Hepatocyte (in vitro differentiated cells): ENCODE measurements around the gene RBMS1. TPM values are rescaled to one million over a fixed set of nuclear protein-coding genes. Genes with fewer than 3 reads are reported as not detected.

Source experiments
- DNase-seq: peaks from one replicate; pipeline ENCODE4 v3.0.0-alpha.2; 2016; ENCODE audit warnings: low spot score
- H2AFZ ChIP-seq: fragments of 200-600 bp; sonication (generic); 2 replicates; pipeline ENCODE4 v1.6.0; 2016; ENCODE audit warnings: antibody characterized with exemption, mild to moderate bottlenecking
- H3K27ac ChIP-seq: fragments of 200-600 bp; sonication (generic); 2 replicates; pipeline ENCODE4 v1.5.1; 2016; ENCODE audit warnings: mild to moderate bottlenecking
- H3K27me3 ChIP-seq: fragments of 200-600 bp; sonication (generic); 2 replicates; pipeline ENCODE4 v1.6.1; 2016
- H3K36me3 ChIP-seq: fragments of 200-600 bp; sonication (generic); replicated peaks from 2 replicates; pipeline ENCODE4 v1.5.1; 2016; ENCODE audit warnings: low read depth; ENCODE audit not compliant: insufficient read depth
- H3K4me1 ChIP-seq: fragments of 200-600 bp; sonication (generic); 2 replicates; pipeline ENCODE4 v1.5.1; 2016; ENCODE audit warnings: mild to moderate bottlenecking, moderate library complexity; ENCODE audit not compliant: insufficient read depth
- H3K4me2 ChIP-seq: fragments of 200-600 bp; sonication (generic); 2 replicates; pipeline ENCODE4 v1.6.0; 2016
- H3K4me3 ChIP-seq: fragments of 200-600 bp; sonication (generic); 2 replicates; pipeline ENCODE4 v1.5.1; 2016; ENCODE audit warnings: mild to moderate bottlenecking
- H3K79me2 ChIP-seq: fragments of 200-600 bp; sonication (generic); 2 replicates; pipeline ENCODE4 v1.6.0; 2017; ENCODE audit warnings: mild to moderate bottlenecking
- H3K9me2 ChIP-seq: fragments of 200-600 bp; sonication (generic); replicated peaks from 2 replicates; pipeline ENCODE4 v1.6.0; 2017; ENCODE audit warnings: mild to moderate bottlenecking; ENCODE audit not compliant: insufficient read depth
- H3K9me3 ChIP-seq: fragments of 200-600 bp; sonication (generic); 2 replicates; pipeline ENCODE4 v1.5.1; 2016; ENCODE audit warnings: low read depth, mild to moderate bottlenecking
- H4K20me1 ChIP-seq: fragments of 200-600 bp; sonication (generic); 2 replicates; pipeline ENCODE4 v1.6.0; 2016; ENCODE audit warnings: mild to moderate bottlenecking; ENCODE audit not compliant: insufficient read depth, poor library complexity, severe bottlenecking
- CTCF ChIP-seq: fragments of 200-600 bp; sonication (generic); IDR thresholded peaks from 2 replicates; pipeline ENCODE4 v1.5.1; 2016; ENCODE audit warnings: antibody characterized with exemption, mild to moderate bottlenecking; ENCODE audit not compliant: poor library complexity
- EZH2 ChIP-seq: fragments of 200-600 bp; sonication (generic); IDR thresholded peaks from 2 replicates; pipeline ENCODE4 v1.6.1; 2016; ENCODE audit warnings: antibody characterized with exemption, mild to moderate bottlenecking, borderline replicate concordance
- EZH2phosphoT487 ChIP-seq: fragments of 200-600 bp; sonication (generic); IDR thresholded peaks from one replicate; pipeline ENCODE4 v1.6.1; 2018; ENCODE audit warnings: antibody characterized with exemption, mild to moderate bottlenecking, low read depth, moderate library complexity; ENCODE audit not compliant: unreplicated experiment, severe bottlenecking
- WGBS: methylation state at CpG from one replicate; pipeline ENCODE4 v1.1.6; 2016; ENCODE audit warnings: low lambda C conversion rate; ENCODE audit errors: missing lambda C conversion rate; 5-methylcytosine and 5-hydroxymethylcytosine counted together
- polyA plus RNA-seq: library from polyadenylated mRNA; unstranded; fragments of >200 nt; fragmentation: Nextera tagmentation; extraction: Ambion mirVana; gene quantifications from 2 replicates; pipeline ENCODE4 v1.2.1, GENCODE V29; 2016
- total RNA-seq: library from RNA; depleted of rRNA; stranded (reverse); fragments of >200 nt; gene quantifications from 2 replicates; pipeline ENCODE4 v1.2.3, GENCODE V29; 2014

The RBMS1 gene
- total and polyA plus RNA-seq, 2 experiments from 2014 or later: 87.9 to 103 TPM

GRCh38 chr2:160267692-160268091 is 225.9 kb downstream of the RBMS1 start:
- no peaks in the 10 kb centered on the region for H3K9me3 ChIP-seq
- TF ChIP-seq EZH2 (no peak), EZH2phosphoT487 (no peak), CTCF (no peak)
- no peaks in the 10 kb centered on the region for H3K9me2 ChIP-seq
- H3K4me3 ChIP-seq: no peak overlapping the region
- no peaks in the 10 kb centered on the region for H3K36me3 ChIP-seq
- no peaks in the 10 kb centered on the region for H3K79me2 ChIP-seq
- H3K27me3 ChIP-seq: no peaks in the 10 kb centered on the region
- H2AFZ ChIP-seq: no peak overlapping the region
- H3K4me1 ChIP-seq: peaks cover 26% of the 10 kb centered on the region
- WGBS: 94% methylated on average over 1 of the region's 1 CpG
- DNase-seq: no peak
- H4K20me1 ChIP-seq: no peaks in the 10 kb centered on the region
- H3K27ac ChIP-seq: no peak overlapping the region
- no peak overlapping the region for H3K4me2 ChIP-seq

GRCh38 chr2:160267022-160267421 is 226.6 kb downstream of the RBMS1 start:
- Histone ChIP-seq H3K79me2 (no peaks in the 10 kb centered on the region), H3K9me3 (no peaks in the 10 kb centered on the region), H4K20me1 (no peaks in the 10 kb centered on the region), H3K27me3 (no peaks in the 10 kb centered on the region), H2AFZ (no peak overlapping the region), H3K27ac (no peak overlapping the region), H3K4me2 (no peak overlapping the region), H3K36me3 (no peaks in the 10 kb centered on the region), H3K9me2 (no peaks in the 10 kb centered on the region), H3K4me1 (peaks cover 26% of the 10 kb centered on the region), H3K4me3 (no peak overlapping the region)
- 94% methylated on average over 4 of the region's 4 CpGs for WGBS
- DNase-seq: no peak
- no peak for TF ChIP-seq EZH2phosphoT487
- no peak for TF ChIP-seq EZH2
- no peak for TF ChIP-seq CTCF

- TF ChIP-seq CTCF: no peak
- no peak for TF ChIP-seq EZH2phosphoT487
- TF ChIP-seq EZH2: no peak
- H3K36me3 ChIP-seq: no peaks in the 10 kb centered on the region
- no peaks in the 10 kb centered on the region for H3K9me3 ChIP-seq
- no peak overlapping the region for H2AFZ ChIP-seq
- H3K79me2 ChIP-seq: no peaks in the 10 kb centered on the region
- WGBS: 83% methylated on average over 7 of the region's 7 CpGs
- no peaks in the 10 kb centered on the region for H4K20me1 ChIP-seq
- H3K9me2 ChIP-seq: no peaks in the 10 kb centered on the region
- H3K27me3 ChIP-seq: no peaks in the 10 kb centered on the region
- H3K4me3 ChIP-seq: no peak overlapping the region
- H3K4me2 ChIP-seq: no peak overlapping the region
- H3K27ac ChIP-seq: no peak overlapping the region
- DNase-seq: no peak
- peaks cover 18% of the 10 kb centered on the region for H3K4me1 ChIP-seq
Measured at GRCh38 chr2:160266037-160266551, 227.5 kb downstream of the RBMS1 start.

GRCh38 chr2:160264308-160264707 is 229.3 kb downstream of the RBMS1 start:
- Histone ChIP-seq H3K79me2 (no peaks in the 10 kb centered on the region), H3K36me3 (no peaks in the 10 kb centered on the region), H3K27ac (no peak overlapping the region), H4K20me1 (no peaks in the 10 kb centered on the region), H3K4me1 (peaks cover 5% of the 10 kb centered on the region), H3K9me3 (no peaks in the 10 kb centered on the region), H2AFZ (no peak overlapping the region), H3K9me2 (no peaks in the 10 kb centered on the region), H3K4me3 (no peak overlapping the region), H3K27me3 (no peaks in the 10 kb centered on the region), H3K4me2 (no peak overlapping the region)
- no peak for DNase-seq
- TF ChIP-seq EZH2phosphoT487 (no peak), EZH2 (no peak), CTCF (no peak)
- 93% methylated on average over 1 of the region's 1 CpG for WGBS
